Sigmoid colon (tissue), 4 donors: ENCODE results near the gene CSH2.

Source experiments
- EP300 ChIP-seq, 4 donors: sonication (generic); formaldehyde crosslinking; IDR thresholded peaks; one replicate each; pipeline ENCODE4 v1.6.1; 2017; ENCODE audit warnings: antibody characterized with exemption in 4 of 4
- POLR2AphosphoS5 ChIP-seq, 4 donors: sonication (generic); formaldehyde crosslinking; IDR thresholded peaks; one replicate each; pipeline ENCODE4 v1.6.1; 2017; ENCODE audit warnings: antibody characterized with exemption in 4 of 4
- TF ChIP-seq, protein P1 (sequence below), 4 experiments: fragments of 450-650 bp in 3 of 4; fragments of 200-600 bp in 1 of 4; IDR thresholded peaks; one replicate each; pipeline ENCODE4 v1.5.1; 2016 to 2019; ENCODE audit warnings: antibody characterized with exemption in 4 of 4, mild to moderate bottlenecking in 3 of 4, moderate library complexity in 2 of 4

GRCh38 chr17:63833026-63833740, 40.3 kb downstream of the CSH2 start:
- TF ChIP-seq, protein P1, sequence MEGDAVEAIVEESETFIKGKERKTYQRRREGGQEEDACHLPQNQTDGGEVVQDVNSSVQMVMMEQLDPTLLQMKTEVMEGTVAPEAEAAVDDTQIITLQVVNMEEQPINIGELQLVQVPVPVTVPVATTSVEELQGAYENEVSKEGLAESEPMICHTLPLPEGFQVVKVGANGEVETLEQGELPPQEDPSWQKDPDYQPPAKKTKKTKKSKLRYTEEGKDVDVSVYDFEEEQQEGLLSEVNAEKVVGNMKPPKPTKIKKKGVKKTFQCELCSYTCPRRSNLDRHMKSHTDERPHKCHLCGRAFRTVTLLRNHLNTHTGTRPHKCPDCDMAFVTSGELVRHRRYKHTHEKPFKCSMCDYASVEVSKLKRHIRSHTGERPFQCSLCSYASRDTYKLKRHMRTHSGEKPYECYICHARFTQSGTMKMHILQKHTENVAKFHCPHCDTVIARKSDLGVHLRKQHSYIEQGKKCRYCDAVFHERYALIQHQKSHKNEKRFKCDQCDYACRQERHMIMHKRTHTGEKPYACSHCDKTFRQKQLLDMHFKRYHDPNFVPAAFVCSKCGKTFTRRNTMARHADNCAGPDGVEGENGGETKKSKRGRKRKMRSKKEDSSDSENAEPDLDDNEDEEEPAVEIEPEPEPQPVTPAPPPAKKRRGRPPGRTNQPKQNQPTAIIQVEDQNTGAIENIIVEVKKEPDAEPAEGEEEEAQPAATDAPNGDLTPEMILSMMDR (IDR thresholded peaks at IDR 0.05), result no peak
- TF ChIP-seq POLR2AphosphoS5 (IDR thresholded peaks at IDR 0.05), result no peak
- TF ChIP-seq EP300 (IDR thresholded peaks at IDR 0.05), result no peak
